ENCODE results near the gene PTGES3. TPM values are rescaled to one million over a fixed set of nuclear protein-coding genes. Genes with fewer than 3 reads are reported as not detected.

The PTGES3 gene
- total and polyA plus RNA-seq, 10 of the 15 experiments (the other 5 are each of a cell fraction or from before 2014, with no cell fraction given): 117 to 520 (median 175) TPM

DNA sequence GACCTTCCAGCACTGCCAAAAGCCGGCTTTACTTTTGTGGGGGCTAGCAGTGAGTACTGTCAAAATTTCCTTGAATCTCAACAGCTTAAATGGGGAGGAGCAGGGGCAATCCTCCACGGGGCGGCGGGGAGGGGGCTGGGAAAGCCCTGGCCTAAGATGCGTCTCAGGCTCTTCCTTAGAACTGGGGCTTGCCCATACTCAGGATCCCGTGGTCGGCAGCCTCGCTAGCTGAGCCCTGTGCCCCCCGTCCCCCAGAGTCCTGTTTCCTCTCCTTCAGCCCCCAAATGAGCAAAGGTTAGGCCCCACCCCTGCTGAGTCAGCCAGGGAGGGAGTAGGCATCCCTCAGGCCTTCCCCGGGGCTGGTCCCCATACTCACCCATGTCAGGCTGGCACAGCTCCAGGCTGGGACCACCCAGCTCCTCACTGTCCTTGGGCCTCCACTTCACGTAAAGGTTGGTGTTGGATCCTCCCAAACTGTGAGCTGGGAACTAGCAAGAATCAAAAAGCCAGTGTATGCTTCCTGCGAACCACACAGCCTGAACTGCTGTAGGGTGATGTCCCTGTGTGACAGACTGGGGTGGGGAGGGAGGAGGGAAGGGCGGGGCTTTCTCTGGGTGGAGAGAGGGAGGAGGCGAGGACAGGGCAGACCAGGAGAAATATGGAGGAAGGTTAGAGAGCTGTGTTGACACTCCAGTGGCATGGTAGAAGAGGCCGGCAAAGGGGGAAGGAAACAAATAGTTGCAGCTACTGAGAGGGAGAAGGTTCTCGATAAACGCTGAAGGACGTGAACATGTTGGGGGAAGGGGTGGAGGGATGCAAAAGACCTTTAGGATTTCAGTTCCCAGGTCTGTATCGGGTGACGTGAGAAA, 52.0 kb downstream of the PTGES3 start (continued):
- TF ChIP-seq FOS (IDR thresholded peaks at IDR 0.05; ENCODE audit: borderline replicate concordance, extremely low read depth, insufficient read length): no peak
- TF ChIP-seq, protein P1, sequence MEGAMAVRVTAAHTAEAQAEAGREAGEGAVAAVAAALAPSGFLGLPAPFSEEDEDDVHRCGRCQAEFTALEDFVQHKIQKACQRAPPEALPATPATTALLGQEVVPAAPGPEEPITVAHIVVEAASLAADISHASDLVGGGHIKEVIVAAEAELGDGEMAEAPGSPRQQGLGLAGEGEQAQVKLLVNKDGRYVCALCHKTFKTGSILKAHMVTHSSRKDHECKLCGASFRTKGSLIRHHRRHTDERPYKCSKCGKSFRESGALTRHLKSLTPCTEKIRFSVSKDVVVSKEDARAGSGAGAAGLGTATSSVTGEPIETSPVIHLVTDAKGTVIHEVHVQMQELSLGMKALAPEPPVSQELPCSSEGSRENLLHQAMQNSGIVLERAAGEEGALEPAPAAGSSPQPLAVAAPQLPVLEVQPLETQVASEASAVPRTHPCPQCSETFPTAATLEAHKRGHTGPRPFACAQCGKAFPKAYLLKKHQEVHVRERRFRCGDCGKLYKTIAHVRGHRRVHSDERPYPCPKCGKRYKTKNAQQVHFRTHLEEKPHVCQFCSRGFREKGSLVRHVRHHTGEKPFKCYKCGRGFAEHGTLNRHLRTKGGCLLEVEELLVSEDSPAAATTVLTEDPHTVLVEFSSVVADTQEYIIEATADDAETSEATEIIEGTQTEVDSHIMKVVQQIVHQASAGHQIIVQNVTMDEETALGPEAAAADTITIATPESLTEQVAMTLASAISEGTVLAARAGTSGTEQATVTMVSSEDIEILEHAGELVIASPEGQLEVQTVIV (IDR thresholded peaks at IDR 0.05; ENCODE audit: borderline replicate concordance, partially characterized antibody): no peak
- TF ChIP-seq, protein P2, sequence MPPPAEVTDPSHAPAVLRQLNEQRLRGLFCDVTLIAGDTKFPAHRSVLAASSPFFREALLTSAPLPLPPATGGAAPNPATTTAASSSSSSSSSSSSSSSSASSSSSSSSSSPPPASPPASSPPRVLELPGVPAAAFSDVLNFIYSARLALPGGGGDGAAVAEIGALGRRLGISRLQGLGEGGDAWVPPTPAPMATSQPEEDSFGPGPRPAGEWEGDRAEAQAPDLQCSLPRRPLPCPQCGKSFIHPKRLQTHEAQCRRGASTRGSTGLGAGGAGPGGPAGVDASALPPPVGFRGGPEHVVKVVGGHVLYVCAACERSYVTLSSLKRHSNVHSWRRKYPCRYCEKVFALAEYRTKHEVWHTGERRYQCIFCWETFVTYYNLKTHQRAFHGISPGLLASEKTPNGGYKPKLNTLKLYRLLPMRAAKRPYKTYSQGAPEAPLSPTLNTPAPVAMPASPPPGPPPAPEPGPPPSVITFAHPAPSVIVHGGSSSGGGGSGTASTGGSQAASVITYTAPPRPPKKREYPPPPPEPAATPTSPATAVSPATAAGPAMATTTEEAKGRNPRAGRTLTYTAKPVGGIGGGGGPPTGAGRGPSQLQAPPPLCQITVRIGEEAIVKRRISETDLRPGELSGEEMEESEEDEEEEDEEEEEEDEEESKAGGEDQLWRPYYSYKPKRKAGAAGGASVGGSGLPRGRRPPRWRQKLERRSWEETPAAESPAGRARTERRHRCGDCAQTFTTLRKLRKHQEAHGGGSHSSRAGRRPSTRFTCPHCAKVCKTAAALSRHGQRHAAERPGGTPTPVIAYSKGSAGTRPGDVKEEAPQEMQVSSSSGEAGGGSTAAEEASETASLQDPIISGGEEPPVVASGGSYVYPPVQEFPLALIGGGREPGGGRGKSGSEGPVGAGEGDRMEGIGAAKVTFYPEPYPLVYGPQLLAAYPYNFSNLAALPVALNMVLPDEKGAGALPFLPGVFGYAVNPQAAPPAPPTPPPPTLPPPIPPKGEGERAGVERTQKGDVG (CRISPR knock-in tag; IDR thresholded peaks at IDR 0.05): no peak
- no peak for TF ChIP-seq POLR2AphosphoS5 (IDR thresholded peaks at IDR 0.05; ENCODE audit: low read length)
- TF ChIP-seq ZSCAN29 (IDR thresholded peaks at IDR 0.05): no peak
- no peak for TF ChIP-seq PAX5 (IDR thresholded peaks at IDR 0.05; ENCODE audit: borderline replicate concordance, low read depth, low read length)
- no peak for TF ChIP-seq MYC (IDR thresholded peaks at IDR 0.05; ENCODE audit: insufficient read depth, insufficient read length, insufficient replicate concordance, low read length, severe bottlenecking)
- TF ChIP-seq, protein P3, sequence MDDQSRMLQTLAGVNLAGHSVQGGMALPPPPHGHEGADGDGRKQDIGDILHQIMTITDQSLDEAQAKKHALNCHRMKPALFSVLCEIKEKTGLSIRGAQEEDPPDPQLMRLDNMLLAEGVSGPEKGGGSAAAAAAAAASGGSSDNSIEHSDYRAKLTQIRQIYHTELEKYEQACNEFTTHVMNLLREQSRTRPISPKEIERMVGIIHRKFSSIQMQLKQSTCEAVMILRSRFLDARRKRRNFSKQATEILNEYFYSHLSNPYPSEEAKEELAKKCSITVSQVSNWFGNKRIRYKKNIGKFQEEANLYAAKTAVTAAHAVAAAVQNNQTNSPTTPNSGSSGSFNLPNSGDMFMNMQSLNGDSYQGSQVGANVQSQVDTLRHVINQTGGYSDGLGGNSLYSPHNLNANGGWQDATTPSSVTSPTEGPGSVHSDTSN (IDR thresholded peaks at IDR 0.05; ENCODE audit: insufficient replicate concordance, low read depth, low read length): peak; percentile 76
- TF ChIP-seq IRF4 (IDR thresholded peaks at IDR 0.05; ENCODE audit: low read depth, low read length): no peak
- TF ChIP-seq, protein P4, sequence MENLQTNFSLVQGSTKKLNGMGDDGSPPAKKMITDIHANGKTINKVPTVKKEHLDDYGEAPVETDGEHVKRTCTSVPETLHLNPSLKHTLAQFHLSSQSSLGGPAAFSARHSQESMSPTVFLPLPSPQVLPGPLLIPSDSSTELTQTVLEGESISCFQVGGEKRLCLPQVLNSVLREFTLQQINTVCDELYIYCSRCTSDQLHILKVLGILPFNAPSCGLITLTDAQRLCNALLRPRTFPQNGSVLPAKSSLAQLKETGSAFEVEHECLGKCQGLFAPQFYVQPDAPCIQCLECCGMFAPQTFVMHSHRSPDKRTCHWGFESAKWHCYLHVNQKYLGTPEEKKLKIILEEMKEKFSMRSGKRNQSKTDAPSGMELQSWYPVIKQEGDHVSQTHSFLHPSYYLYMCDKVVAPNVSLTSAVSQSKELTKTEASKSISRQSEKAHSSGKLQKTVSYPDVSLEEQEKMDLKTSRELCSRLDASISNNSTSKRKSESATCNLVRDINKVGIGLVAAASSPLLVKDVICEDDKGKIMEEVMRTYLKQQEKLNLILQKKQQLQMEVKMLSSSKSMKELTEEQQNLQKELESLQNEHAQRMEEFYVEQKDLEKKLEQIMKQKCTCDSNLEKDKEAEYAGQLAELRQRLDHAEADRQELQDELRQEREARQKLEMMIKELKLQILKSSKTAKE (IDR thresholded peaks at IDR 0.05; ENCODE audit: low read depth, poor library complexity, severe bottlenecking): peak; percentile 40
- peak; percentile 17 to 21; a peak in 1 of 4 replicates for TF ChIP-seq BHLHE40 (IDR thresholded peaks at IDR 0.05; ENCODE audit: borderline replicate concordance in 1 of 2, low read depth in 2 of 2, low read length in 1 of 2)
